GM12878 (cell line): ENCODE results near the gene MRPL16. TPM values are rescaled to one million over a fixed set of nuclear protein-coding genes. Genes with fewer than 3 reads are reported as not detected.

ENCODE experiments used
- CHD4 ChIP-seq: fragments of 200-600 bp; sonication (generic); IDR thresholded peaks from 2 replicates; pipeline ENCODE4 v1.6.1; 2016; ENCODE audit warnings: mild to moderate bottlenecking
- CREB1 ChIP-seq: IDR thresholded peaks from 2 replicates; pipeline ENCODE4 v1.6.1; 2012; ENCODE audit warnings: low read depth, mild to moderate bottlenecking, inconsistent platforms
- HDAC2 ChIP-seq: fragments of 200-600 bp; sonication (generic); IDR thresholded peaks from 2 replicates; pipeline ENCODE4 v1.6.1; 2017
- HDAC6 ChIP-seq: fragments of 200-600 bp; sonication (generic); IDR thresholded peaks from one replicate; pipeline ENCODE4 v1.8.0; 2017; ENCODE audit warnings: antibody characterized with exemption; ENCODE audit not compliant: unreplicated experiment
- KAT2A ChIP-seq: conservative IDR thresholded peaks from 2 replicates; pipeline ENCODE4 v1.6.1; 2011; ENCODE audit warnings: low read depth, low read length; ENCODE audit not compliant: control insufficient read depth
- KLF5 ChIP-seq: fragments of 450-650 bp; IDR thresholded peaks from 2 replicates; pipeline ENCODE4 v1.6.1; 2014; ENCODE audit warnings: mild to moderate bottlenecking; ENCODE audit not compliant: partially characterized antibody
- MYB ChIP-seq: fragments of 150-350 bp; IDR thresholded peaks from 2 replicates; pipeline ENCODE4 v1.6.1; 2014; ENCODE audit warnings: mild to moderate bottlenecking, low read depth, low read length, borderline replicate concordance
- NFXL1 ChIP-seq: fragments of 450-650 bp; IDR thresholded peaks from 2 replicates; pipeline ENCODE4 v1.6.1; 2017; ENCODE audit warnings: antibody characterized with exemption, mild to moderate bottlenecking, borderline replicate concordance
- PAX5 ChIP-seq: IDR thresholded peaks from 2 replicates; pipeline ENCODE4 v1.6.1; 2011; ENCODE audit warnings: low read depth, low read length, borderline replicate concordance
- PML ChIP-seq: IDR thresholded peaks from 2 replicates; pipeline ENCODE4 v1.6.1; 2012; ENCODE audit warnings: low read length, inconsistent platforms
- RAD21 ChIP-seq: IDR thresholded peaks from 2 replicates; pipeline ENCODE4 v1.6.1; 2011; ENCODE audit warnings: mild to moderate bottlenecking, low read depth, low read length, moderate library complexity; ENCODE audit not compliant: insufficient read depth
- SMARCA5 ChIP-seq: fragments of 450-650 bp; IDR thresholded peaks from 2 replicates; pipeline ENCODE4 v1.6.1; 2017; ENCODE audit warnings: mild to moderate bottlenecking
- ZNF24 ChIP-seq: fragments of 450-650 bp; IDR thresholded peaks from 2 replicates; pipeline ENCODE4 v1.6.1; 2017; ENCODE audit warnings: antibody characterized with exemption, mild to moderate bottlenecking
- ZSCAN29 ChIP-seq: fragments of 450-650 bp; IDR thresholded peaks from 2 replicates; pipeline ENCODE4 v1.6.1; 2017; ENCODE audit warnings: mild to moderate bottlenecking, moderate library complexity
- polyA plus RNA-seq, 11 experiments: library from polyadenylated mRNA; depleted of rRNA in 4 of 11; unstranded in 6 of 11; stranded (reverse) in 5 of 11; fragments of >200 nt; fragmentation: Nextera tagmentation in 4 of 11; fragmentation: Illumina TruSeq in 1 of 11; extraction: Ambion mirVana in 4 of 11; extraction: Trizol in 1 of 11; gene quantifications; 1 replicate in 1 of 11; 2 replicates in 10 of 11; pipeline versions ENCODE4 v1.2.1 to v1.2.3, GENCODE V29; 2011 to 2016; ENCODE audit warnings: inconsistent platforms in 2 of 11, missing spikeins in 2 of 11, low read depth in 1 of 11
- total RNA-seq, 4 experiments: library from RNA; depleted of rRNA in 3 of 4; stranded (reverse); fragments of >200 nt in 3 of 4; fragmentation: Illumina TruSeq in 1 of 4; extraction: Trizol in 1 of 4; gene quantifications; 2 replicates each; pipeline versions ENCODE4 v1.2.1 to v1.2.3, GENCODE V29; 2013 to 2021
- TF ChIP-seq, protein P1 (sequence below): fragments of 450-650 bp; formaldehyde crosslinking; IDR thresholded peaks from 2 replicates; pipeline ENCODE4 v1.4.0; 2020; ENCODE audit warnings: mild to moderate bottlenecking, moderate library complexity
- TF ChIP-seq, protein P2 (sequence below): fragments of 450-650 bp; IDR thresholded peaks from 2 replicates; pipeline ENCODE4 v1.6.1; 2016; ENCODE audit warnings: mild to moderate bottlenecking
- TF ChIP-seq, protein P3 (sequence below): fragments of 450-650 bp; IDR thresholded peaks from 2 replicates; pipeline ENCODE4 v1.6.1; 2018; ENCODE audit warnings: borderline replicate concordance, mild to moderate bottlenecking; ENCODE audit not compliant: partially characterized antibody
- TF ChIP-seq, protein P4 (sequence below): fragments of 150-350 bp; IDR thresholded peaks from 2 replicates; pipeline ENCODE4 v1.6.1; 2014; ENCODE audit warnings: mild to moderate bottlenecking, low read depth, low read length
- TF ChIP-seq, protein P5 (sequence below): IDR thresholded peaks from 2 replicates; pipeline ENCODE4 v1.6.1; 2011; ENCODE audit warnings: borderline replicate concordance, low read depth, mild to moderate bottlenecking, moderate library complexity, low read length; ENCODE audit not compliant: insufficient read depth, poor library complexity, severe bottlenecking

The MRPL16 gene
- total and polyA plus RNA-seq, 10 of the 15 experiments (the other 5 are each of a cell fraction or from before 2014, with no cell fraction given) = 38.2 to 167 (median 106) TPM

DNA sequence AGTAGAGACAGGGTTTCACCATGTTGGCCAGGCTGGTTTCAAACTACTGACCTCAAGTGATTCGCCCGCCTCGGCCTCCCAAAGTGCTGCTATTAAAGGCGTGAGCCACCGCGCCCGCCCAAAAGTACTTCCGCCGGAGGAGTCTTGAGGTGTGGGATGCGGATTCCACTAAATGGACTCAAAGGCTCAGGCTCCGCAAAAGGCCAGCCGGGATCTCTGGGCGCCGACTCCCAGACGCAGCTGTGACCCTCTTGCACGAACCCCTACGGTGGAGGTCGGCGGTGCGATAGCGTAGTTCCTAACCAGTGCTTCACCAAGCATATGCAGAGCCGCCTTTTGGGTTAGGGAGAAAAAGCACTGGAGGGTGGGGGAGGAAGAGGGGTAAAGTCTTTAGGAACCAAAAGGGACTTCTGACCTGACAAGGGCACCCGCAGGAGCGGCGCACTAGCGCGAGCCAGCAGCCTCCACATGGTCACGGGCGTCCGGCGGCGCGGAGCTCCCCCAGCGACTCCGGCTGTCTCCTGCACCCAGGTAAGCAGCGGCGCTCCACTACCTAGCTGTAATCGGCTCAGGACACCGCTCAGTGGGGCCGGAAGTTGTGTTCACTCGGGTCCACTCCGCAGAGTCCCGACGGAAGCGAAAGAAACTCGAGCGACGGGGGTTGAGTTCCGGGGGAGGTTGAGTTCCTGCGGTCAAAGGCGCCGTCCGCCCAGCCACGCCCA lies at the start of gene MRPL16 (continued):
- TF ChIP-seq, protein P1, sequence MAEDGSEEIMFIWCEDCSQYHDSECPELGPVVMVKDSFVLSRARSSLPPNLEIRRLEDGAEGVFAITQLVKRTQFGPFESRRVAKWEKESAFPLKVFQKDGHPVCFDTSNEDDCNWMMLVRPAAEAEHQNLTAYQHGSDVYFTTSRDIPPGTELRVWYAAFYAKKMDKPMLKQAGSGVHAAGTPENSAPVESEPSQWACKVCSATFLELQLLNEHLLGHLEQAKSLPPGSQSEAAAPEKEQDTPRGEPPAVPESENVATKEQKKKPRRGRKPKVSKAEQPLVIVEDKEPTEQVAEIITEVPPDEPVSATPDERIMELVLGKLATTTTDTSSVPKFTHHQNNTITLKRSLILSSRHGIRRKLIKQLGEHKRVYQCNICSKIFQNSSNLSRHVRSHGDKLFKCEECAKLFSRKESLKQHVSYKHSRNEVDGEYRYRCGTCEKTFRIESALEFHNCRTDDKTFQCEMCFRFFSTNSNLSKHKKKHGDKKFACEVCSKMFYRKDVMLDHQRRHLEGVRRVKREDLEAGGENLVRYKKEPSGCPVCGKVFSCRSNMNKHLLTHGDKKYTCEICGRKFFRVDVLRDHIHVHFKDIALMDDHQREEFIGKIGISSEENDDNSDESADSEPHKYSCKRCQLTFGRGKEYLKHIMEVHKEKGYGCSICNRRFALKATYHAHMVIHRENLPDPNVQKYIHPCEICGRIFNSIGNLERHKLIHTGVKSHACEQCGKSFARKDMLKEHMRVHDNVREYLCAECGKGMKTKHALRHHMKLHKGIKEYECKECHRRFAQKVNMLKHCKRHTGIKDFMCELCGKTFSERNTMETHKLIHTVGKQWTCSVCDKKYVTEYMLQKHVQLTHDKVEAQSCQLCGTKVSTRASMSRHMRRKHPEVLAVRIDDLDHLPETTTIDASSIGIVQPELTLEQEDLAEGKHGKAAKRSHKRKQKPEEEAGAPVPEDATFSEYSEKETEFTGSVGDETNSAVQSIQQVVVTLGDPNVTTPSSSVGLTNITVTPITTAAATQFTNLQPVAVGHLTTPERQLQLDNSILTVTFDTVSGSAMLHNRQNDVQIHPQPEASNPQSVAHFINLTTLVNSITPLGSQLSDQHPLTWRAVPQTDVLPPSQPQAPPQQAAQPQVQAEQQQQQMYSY = no peak
- no peak for TF ChIP-seq RAD21
- TF ChIP-seq, protein P2, sequence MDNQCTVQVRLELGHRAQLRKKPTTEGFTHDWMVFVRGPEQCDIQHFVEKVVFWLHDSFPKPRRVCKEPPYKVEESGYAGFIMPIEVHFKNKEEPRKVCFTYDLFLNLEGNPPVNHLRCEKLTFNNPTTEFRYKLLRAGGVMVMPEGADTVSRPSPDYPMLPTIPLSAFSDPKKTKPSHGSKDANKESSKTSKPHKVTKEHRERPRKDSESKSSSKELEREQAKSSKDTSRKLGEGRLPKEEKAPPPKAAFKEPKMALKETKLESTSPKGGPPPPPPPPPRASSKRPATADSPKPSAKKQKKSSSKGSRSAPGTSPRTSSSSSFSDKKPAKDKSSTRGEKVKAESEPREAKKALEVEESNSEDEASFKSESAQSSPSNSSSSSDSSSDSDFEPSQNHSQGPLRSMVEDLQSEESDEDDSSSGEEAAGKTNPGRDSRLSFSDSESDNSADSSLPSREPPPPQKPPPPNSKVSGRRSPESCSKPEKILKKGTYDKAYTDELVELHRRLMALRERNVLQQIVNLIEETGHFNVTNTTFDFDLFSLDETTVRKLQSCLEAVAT = peak; percentile 82
- TF ChIP-seq, protein P3, sequence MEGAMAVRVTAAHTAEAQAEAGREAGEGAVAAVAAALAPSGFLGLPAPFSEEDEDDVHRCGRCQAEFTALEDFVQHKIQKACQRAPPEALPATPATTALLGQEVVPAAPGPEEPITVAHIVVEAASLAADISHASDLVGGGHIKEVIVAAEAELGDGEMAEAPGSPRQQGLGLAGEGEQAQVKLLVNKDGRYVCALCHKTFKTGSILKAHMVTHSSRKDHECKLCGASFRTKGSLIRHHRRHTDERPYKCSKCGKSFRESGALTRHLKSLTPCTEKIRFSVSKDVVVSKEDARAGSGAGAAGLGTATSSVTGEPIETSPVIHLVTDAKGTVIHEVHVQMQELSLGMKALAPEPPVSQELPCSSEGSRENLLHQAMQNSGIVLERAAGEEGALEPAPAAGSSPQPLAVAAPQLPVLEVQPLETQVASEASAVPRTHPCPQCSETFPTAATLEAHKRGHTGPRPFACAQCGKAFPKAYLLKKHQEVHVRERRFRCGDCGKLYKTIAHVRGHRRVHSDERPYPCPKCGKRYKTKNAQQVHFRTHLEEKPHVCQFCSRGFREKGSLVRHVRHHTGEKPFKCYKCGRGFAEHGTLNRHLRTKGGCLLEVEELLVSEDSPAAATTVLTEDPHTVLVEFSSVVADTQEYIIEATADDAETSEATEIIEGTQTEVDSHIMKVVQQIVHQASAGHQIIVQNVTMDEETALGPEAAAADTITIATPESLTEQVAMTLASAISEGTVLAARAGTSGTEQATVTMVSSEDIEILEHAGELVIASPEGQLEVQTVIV = no peak
- TF ChIP-seq HDAC2 = no peak
- TF ChIP-seq KAT2A = no peak
- TF ChIP-seq, protein P4, sequence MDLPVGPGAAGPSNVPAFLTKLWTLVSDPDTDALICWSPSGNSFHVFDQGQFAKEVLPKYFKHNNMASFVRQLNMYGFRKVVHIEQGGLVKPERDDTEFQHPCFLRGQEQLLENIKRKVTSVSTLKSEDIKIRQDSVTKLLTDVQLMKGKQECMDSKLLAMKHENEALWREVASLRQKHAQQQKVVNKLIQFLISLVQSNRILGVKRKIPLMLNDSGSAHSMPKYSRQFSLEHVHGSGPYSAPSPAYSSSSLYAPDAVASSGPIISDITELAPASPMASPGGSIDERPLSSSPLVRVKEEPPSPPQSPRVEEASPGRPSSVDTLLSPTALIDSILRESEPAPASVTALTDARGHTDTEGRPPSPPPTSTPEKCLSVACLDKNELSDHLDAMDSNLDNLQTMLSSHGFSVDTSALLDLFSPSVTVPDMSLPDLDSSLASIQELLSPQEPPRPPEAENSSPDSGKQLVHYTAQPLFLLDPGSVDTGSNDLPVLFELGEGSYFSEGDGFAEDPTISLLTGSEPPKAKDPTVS = peak; percentile 67; the same call in 1 of the 2 replicates
- TF ChIP-seq, protein P5, sequence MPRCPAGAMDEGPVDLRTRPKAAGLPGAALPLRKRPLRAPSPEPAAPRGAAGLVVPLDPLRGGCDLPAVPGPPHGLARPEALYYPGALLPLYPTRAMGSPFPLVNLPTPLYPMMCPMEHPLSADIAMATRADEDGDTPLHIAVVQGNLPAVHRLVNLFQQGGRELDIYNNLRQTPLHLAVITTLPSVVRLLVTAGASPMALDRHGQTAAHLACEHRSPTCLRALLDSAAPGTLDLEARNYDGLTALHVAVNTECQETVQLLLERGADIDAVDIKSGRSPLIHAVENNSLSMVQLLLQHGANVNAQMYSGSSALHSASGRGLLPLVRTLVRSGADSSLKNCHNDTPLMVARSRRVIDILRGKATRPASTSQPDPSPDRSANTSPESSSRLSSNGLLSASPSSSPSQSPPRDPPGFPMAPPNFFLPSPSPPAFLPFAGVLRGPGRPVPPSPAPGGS = peak; percentile 38
- peak; percentile 82 for TF ChIP-seq CREB1
- TF ChIP-seq SMARCA5 = peak; percentile 89
- 0 out of 2 replicates have a peak, but pooled peaks have one; percentile 52 for TF ChIP-seq ZSCAN29
- TF ChIP-seq CHD4 = no peak
- TF ChIP-seq ZNF24 = peak; percentile 57; the same call in 1 of the 2 replicates
- TF ChIP-seq PML = peak; percentile 76
- no peak for TF ChIP-seq HDAC6
- peak; percentile 55; the same call in 1 of the 2 replicates for TF ChIP-seq PAX5
- TF ChIP-seq KLF5 = peak; percentile 63
- no peak for TF ChIP-seq NFXL1
- no peak for TF ChIP-seq MYB
